Esophagus squamous epithelium (tissue), 5 donors: Measurements from ENCODE around the gene ACTR8. TPM values are rescaled to one million over a fixed set of nuclear protein-coding genes. Genes with fewer than 3 reads are reported as not detected.
A peak's percentile ranks its signal among the peaks of the same experiment; 100 is the strongest.
"Not testable (repeated sequence)": the region's sequence is repeated elsewhere in the genome, so short reads cannot be mapped to it uniquely, and the experiment has no call there.

Source experiments
- DNase-seq: peaks from one replicate; lab custom pipeline; 2025; lab: John Stamatoyannopoulos, UW
- H3K27ac ChIP-seq, 4 donors: fragments of 200-600 bp; sonication (generic); one replicate each; pipeline ENCODE4 v1.5.1; 2016 to 2019; ENCODE audit warnings: mild to moderate bottlenecking in 1 of 4
- H3K27me3 ChIP-seq, 4 donors: fragments of 200-600 bp; sonication (generic); 1 replicate in 3 of 4; 2 replicates in 1 of 4; pipeline versions ENCODE4 v1.5.1 to v1.6.0; 2017 to 2021; ENCODE audit warnings: antibody characterized with exemption in 1 of 4
- H3K36me3 ChIP-seq, 3 donors: fragments of 200-600 bp; sonication (generic); one replicate each; pipeline ENCODE4 v1.5.1; 2016 to 2019
- H3K4me1 ChIP-seq, 3 donors: fragments of 200-600 bp; sonication (generic); one replicate each; pipeline ENCODE4 v1.5.1; 2017 to 2019
- H3K4me3 ChIP-seq, 4 donors: fragments of 200-600 bp; sonication (generic); 1 replicate in 3 of 4; 2 replicates in 1 of 4; pipeline ENCODE4 v1.5.1; 2016 to 2019; ENCODE audit warnings: mild to moderate bottlenecking in 2 of 4, moderate library complexity in 1 of 4
- H3K9me3 ChIP-seq, 3 donors: fragments of 200-600 bp; sonication (generic); one replicate each; pipeline ENCODE4 v1.5.1; 2016 to 2019
- CTCF ChIP-seq, 6 experiments: fragments of 450-650 bp in 4 of 6; fragments of 200-600 bp in 2 of 6; sonication (generic) in 2 of 6; IDR thresholded peaks; one replicate each; pipeline ENCODE4 v1.5.1; 2016 to 2019; ENCODE audit warnings: antibody characterized with exemption in 6 of 6, mild to moderate bottlenecking in 4 of 6, moderate library complexity in 4 of 6
- POLR2A ChIP-seq, 4 donors: fragments of 450-650 bp; IDR thresholded peaks; one replicate each; pipeline ENCODE4 v1.6.1; 2017; ENCODE audit warnings: antibody characterized with exemption in 4 of 4, mild to moderate bottlenecking in 4 of 4, moderate library complexity in 3 of 4
- WGBS, 2 donors: methylation state at CpG; one replicate each; pipeline ENCODE4 v1.1.5; 2018; 5-methylcytosine and 5-hydroxymethylcytosine counted together
- intact Hi-C: fragments of 100-400 bp; cut with DNase I; formaldehyde crosslinking; loops from one replicate; pipeline ENCODE4 v1.15.0; 2022
- total RNA-seq, 4 donors: library from RNA; depleted of rRNA; stranded (reverse); fragments of >200 nt; gene quantifications; one replicate each; pipeline ENCODE4 v1.1.0, GENCODE V29; 2016
- donor health status: DM: yes; HTN: yes; CAD: no.

ACTR8 gene
- 10 to 100 TPM; 10.7 to 19.3 (median 15.8) TPM for total RNA-seq

DNA sequence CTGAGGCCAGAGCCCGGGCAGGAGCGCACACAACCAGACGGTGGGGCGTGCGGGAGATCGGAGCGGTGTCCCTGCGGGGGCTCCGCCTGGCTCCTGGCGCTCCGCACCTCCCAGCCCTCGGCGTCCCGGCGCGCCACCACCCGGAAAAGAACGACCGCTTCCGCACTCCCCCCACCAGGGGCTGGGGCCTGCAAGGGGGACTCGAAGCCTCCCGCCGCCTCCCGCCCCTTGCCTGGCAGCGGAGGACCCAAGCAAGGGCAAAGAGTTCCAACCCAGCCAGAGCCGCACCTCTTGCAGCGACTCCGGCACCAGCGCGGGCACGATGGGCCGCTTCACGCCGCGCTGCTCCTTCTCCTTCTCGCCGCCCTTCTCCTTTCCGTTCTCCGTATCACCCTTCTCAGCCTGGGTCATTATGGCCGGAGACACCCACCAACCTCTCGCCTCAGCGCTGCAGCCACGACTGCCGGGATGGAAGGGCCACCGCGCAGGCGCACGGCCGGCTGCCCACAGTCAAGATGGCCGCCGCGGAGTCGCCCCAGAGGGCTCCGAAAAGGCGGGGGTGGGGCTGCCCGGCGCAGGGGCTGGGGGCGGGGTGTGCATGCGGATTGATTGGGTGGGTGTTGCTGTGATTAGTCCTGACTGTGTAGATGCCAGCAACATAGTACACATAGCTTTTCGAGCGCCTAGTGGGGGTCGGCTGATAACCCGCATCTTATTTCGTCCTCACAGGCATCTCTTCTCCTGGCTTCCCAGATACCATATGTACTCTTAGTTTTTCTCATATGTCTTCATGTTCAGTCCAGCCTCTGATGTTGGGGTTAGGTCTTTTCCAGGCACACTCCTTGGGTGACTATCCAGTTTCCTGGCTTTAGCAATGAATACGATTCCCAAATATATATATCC lies at the start of gene ACTR8:
ACTR8 (minus strand) TSS at position 462 of the 903 bp plus-strand sequence; CDS start at position 411, 51 bp downstream.
- TF ChIP-seq CTCF (IDR thresholded peaks at IDR 0.05), result peak in 3 of 6 experiments; percentile 20 to 40 (median 22)
- peak in 2 of 4 donors; percentile 51 to 67 for TF ChIP-seq POLR2A (IDR thresholded peaks at IDR 0.05)
- no peaks in the 10 kb centered on the region for H3K9me3 ChIP-seq
- peak; percentile 33 for DNase-seq
- H3K27me3 ChIP-seq, result no peaks in the 10 kb centered on the region
- intact Hi-C loops, result no loop called here
- H3K27ac ChIP-seq, result peak within 1 kb of the TSS; percentile 78 to 95 (median 90)
- peaks cover 9 to 24% (median 9%) of the 10 kb centered on the region in 3 donors for H3K4me1 ChIP-seq
- peak within 1 kb of the TSS; percentile 58 to 94 (median 89) for H3K4me3 ChIP-seq
- WGBS, 2 donors, result 4 to 9% methylated on average over 12 to 15 of the region's 65 CpGs
- peaks cover 0 to 64% (median 4%) of the 10 kb centered on the region in 3 donors for H3K36me3 ChIP-seq

GRCh38 chr3:53927208-53927872 lies 45.4 kb upstream of the ACTR8 start:
- WGBS, 2 donors, result 82 to 91% methylated on average over 22 of the region's 30 CpGs
- H3K9me3 ChIP-seq, H3K4me3 ChIP-seq, H3K4me1 ChIP-seq, intact Hi-C loops, H3K36me3 ChIP-seq, DNase-seq: not testable (repeated sequence)
- H3K27ac ChIP-seq, result peak overlapping the region in 1 of 4 donors; percentile 44
- peaks cover 0 to 15% (median 0%) of the 10 kb centered on the region in 4 donors for H3K27me3 ChIP-seq

GRCh38 chr3:53921296-53921695 lies 39.3 kb upstream of the ACTR8 start:
- no peaks in the 10 kb centered on the region for H3K4me1 ChIP-seq
- intact Hi-C loops, result no loop called here
- peaks cover 0 to 20% (median 0%) of the 10 kb centered on the region in 4 donors for H3K27me3 ChIP-seq
- no peaks in the 10 kb centered on the region for H3K36me3 ChIP-seq
- TF ChIP-seq POLR2A (IDR thresholded peaks at IDR 0.05) (no peak), CTCF (IDR thresholded peaks at IDR 0.05) (peak in 3 of 6 experiments; percentile 14 to 44 (median 27))
- no peak overlapping the region for H3K27ac ChIP-seq
- peaks cover 0 to 4% (median 0%) of the 10 kb centered on the region in 3 donors for H3K9me3 ChIP-seq
- H3K4me3 ChIP-seq, result no peak overlapping the region
- WGBS, 2 donors, result 25 to 38% methylated on average over 1 of the region's 1 CpG
- DNase-seq, result no peak

DNA sequence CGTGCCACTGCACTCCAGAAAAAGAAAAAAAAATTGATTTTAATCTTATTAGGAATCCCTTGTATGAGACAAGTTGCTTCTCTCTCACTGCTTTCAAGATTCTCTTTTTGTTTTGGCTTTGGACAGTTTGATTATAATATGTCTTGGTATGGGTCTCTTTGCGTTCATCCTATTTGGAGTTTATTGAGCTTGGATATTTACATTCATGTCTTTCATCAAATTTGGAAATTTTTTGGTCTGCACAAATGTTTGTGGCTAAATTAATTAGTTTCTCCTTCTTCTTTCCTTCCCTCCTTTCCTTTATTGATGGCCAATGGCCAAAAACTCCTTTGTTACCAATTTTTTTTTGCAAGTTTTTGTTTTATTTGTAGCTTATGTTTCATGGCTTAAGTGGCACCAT lies 37.8 kb upstream of the ACTR8 start:
- peaks cover 0 to 29% (median 0%) of the 10 kb centered on the region in 4 donors for H3K27me3 ChIP-seq
- H3K36me3 ChIP-seq, result no peaks in the 10 kb centered on the region
- H3K4me1 ChIP-seq, result no peaks in the 10 kb centered on the region
- no peak for DNase-seq
- no peak overlapping the region for H3K27ac ChIP-seq
- intact Hi-C loops, result no loop called here
- peaks cover 0 to 4% (median 0%) of the 10 kb centered on the region in 3 donors for H3K9me3 ChIP-seq
- TF ChIP-seq POLR2A (IDR thresholded peaks at IDR 0.05) (no peak), CTCF (IDR thresholded peaks at IDR 0.05) (no peak)
- H3K4me3 ChIP-seq, result no peak overlapping the region
- 91 to 92% methylated on average over 2 of the region's 2 CpGs for WGBS, 2 donors

DNA sequence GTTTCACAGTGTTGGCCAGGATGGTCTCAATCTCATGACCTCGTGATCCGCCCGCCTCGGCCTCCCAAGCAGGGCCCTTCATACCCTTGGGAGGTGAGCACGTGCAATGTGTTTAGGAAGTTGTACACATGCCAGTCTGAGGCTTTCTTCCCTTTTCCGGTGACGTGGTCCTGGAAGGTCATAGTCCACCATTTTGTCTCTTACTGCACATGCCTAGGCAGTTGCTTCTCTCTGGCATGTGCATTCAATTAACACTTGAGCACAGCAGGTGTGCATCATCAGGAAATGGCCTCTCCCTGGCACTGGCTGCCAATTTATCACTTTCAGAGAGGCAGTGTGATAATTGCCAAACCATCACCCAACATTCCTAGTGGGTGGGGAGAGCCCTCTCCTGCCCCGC lies 31.4 kb upstream of the ACTR8 start:
- H3K9me3 ChIP-seq, result no peaks in the 10 kb centered on the region
- H3K36me3 ChIP-seq, result no peaks in the 10 kb centered on the region
- no peak for TF ChIP-seq CTCF (IDR thresholded peaks at IDR 0.05)
- TF ChIP-seq POLR2A (IDR thresholded peaks at IDR 0.05), result no peak
- H3K27ac ChIP-seq, result no peak overlapping the region
- peaks cover 0 to 58% (median 0%) of the 10 kb centered on the region in 4 donors for H3K27me3 ChIP-seq
- no peaks in the 10 kb centered on the region for H3K4me1 ChIP-seq
- no peak overlapping the region for H3K4me3 ChIP-seq
- WGBS, 2 donors, result 76 to 84% methylated on average over 4 to 6 of the region's 8 CpGs
- intact Hi-C loops, result no loop called here
- no peak for DNase-seq
